ENCODE results near the gene IKZF2. TPM values are rescaled to one million over a fixed set of nuclear protein-coding genes. Genes with fewer than 3 reads are reported as not detected.

The IKZF2 gene
- total RNA-seq, 1 experiment from 2014 or later: 0.44 TPM

DNA sequence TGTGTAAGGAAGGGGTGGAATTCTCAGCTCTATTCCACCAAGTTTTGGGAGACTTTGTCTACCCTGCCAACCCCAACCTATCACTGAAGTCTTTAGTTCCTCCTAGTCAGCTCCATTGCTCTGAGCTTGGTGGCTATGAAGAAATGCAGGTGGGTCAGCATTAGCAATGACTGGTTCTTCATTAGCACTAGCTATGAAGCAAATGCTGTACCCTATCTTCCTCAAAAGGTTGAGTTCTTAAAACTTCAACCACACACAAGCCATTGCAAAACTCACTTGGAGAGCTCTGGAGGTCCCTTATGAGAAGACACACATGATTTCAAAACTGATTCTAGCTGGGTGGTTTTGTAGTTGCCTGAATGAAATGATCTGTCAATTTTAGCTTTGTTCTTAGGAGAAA is 193.8 kb downstream of the IKZF2 start:
- in situ Hi-C loops (cut with HindIII; ENCODE audit: low pct_unique_long_range_greater_than_20kb, low sequenced_read_pairs): no loop called here
- POLR2A ChIA-PET: no interaction called here
- Histone ChIP-seq H3K4me3 (ENCODE audit: low read depth in 2 of 2, low read length in 2 of 2) (no peak overlapping the region), H3K36me3 (ENCODE audit: control insufficient read depth, insufficient read depth, low read length) (no peaks in the 10 kb centered on the region), H3K9me3 (ENCODE audit: control insufficient read depth, insufficient read depth, low read depth, low read length) (no peaks in the 10 kb centered on the region), H3K27ac (ENCODE audit: low read length) (no peak overlapping the region), H3K4me1 (ENCODE audit: control insufficient read depth, insufficient read depth, low read length) (no peaks in the 10 kb centered on the region), H3K27me3 (ENCODE audit: control insufficient read depth, insufficient read depth, low read length) (no peaks in the 10 kb centered on the region)
- no peak for ATAC-seq
- TF ChIP-seq TCF7L2 (IDR thresholded peaks at IDR 0.05; ENCODE audit: low read depth, low read length): no peak
- TF ChIP-seq, protein P1, sequence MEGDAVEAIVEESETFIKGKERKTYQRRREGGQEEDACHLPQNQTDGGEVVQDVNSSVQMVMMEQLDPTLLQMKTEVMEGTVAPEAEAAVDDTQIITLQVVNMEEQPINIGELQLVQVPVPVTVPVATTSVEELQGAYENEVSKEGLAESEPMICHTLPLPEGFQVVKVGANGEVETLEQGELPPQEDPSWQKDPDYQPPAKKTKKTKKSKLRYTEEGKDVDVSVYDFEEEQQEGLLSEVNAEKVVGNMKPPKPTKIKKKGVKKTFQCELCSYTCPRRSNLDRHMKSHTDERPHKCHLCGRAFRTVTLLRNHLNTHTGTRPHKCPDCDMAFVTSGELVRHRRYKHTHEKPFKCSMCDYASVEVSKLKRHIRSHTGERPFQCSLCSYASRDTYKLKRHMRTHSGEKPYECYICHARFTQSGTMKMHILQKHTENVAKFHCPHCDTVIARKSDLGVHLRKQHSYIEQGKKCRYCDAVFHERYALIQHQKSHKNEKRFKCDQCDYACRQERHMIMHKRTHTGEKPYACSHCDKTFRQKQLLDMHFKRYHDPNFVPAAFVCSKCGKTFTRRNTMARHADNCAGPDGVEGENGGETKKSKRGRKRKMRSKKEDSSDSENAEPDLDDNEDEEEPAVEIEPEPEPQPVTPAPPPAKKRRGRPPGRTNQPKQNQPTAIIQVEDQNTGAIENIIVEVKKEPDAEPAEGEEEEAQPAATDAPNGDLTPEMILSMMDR (IDR thresholded peaks at IDR 0.05): no peak
- no peak for TF ChIP-seq REST (IDR thresholded peaks at IDR 0.05; ENCODE audit: insufficient read depth in 1 of 2, low read depth in 2 of 2, low read length in 1 of 2)
- TF ChIP-seq POLR2AphosphoS5 (IDR thresholded peaks at IDR 0.05; ENCODE audit: low read depth, low read length): no peak
- no peak for TF ChIP-seq SIN3A (IDR thresholded peaks at IDR 0.05; ENCODE audit: borderline replicate concordance, insufficient read depth, low read depth, low read length)
- DNase-seq (ENCODE audit: low read depth, low spot score): no peak
- CTCF ChIA-PET: no interaction called here
- no TSS peak for BruUV-seq (replicated peaks)
- intact Hi-C loops (cut with micrococcal nuclease; ENCODE audit: unreplicated experiment): no loop called here

DNA sequence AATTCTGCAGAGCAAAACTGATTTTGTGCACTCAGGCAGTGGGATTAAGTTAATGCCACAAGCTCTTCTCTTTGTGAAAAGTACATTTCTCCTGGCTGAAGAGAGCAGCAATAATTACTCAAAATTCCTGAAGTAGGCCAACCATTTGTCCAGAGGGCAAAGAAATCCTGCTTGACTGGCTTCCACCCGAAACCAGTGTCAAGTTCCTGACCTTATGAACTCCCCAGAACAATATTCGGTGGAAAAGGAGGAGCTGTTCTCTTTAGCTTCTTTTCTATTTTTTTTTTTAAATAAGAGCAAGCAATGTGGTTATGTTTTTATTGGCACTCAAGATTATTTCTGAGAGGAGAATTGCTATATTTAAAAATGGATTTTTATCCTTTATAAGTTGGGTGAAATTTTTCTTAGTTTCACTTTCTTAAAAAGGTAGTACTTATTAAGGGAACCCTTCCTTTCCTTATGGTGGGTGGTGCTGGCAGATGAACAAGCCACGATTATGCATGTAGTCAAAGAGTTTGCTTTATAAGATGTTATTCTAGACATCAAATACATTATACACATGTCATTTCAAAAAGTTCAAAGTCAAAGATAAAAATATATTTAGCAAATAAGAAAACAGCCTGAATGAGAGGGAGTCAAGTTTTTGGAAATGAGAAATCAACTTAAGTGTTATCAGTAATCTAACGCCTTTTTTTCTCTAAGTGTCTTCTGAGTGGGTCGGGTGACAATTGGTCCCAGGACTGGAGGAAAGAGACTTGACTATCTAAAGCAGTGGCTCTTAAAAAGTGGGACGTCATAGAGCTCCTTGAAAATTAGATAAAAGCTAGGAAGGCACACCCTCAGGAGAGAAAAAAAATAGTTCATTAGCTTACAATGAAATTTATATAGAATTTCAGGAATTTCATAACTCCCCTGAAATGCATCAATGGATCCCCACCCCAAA is 194.5 kb downstream of the IKZF2 start:
- ChIA-PET CTCF (no interaction called here), POLR2A (no interaction called here)
- Histone ChIP-seq H3K9me3 (ENCODE audit: control insufficient read depth, insufficient read depth, low read depth, low read length) (no peaks in the 10 kb centered on the region), H3K27me3 (ENCODE audit: control insufficient read depth, insufficient read depth, low read length) (no peaks in the 10 kb centered on the region), H3K4me3 (ENCODE audit: low read depth in 2 of 2, low read length in 2 of 2) (no peak overlapping the region), H3K27ac (ENCODE audit: low read length) (no peak overlapping the region), H3K4me1 (ENCODE audit: control insufficient read depth, insufficient read depth, low read length) (no peaks in the 10 kb centered on the region), H3K36me3 (ENCODE audit: control insufficient read depth, insufficient read depth, low read length) (no peaks in the 10 kb centered on the region)
- ATAC-seq: no peak
- in situ Hi-C loops (cut with HindIII; ENCODE audit: low pct_unique_long_range_greater_than_20kb, low sequenced_read_pairs): no loop called here
- no peak for TF ChIP-seq POLR2AphosphoS5 (IDR thresholded peaks at IDR 0.05; ENCODE audit: low read depth, low read length)
- no TSS peak for BruUV-seq (replicated peaks)
- intact Hi-C loops (cut with micrococcal nuclease; ENCODE audit: unreplicated experiment): no loop called here
- no peak for DNase-seq (ENCODE audit: low read depth, low spot score)
